ENCODE data around the gene IQGAP3. TPM values are rescaled to one million over a fixed set of nuclear protein-coding genes. Genes with fewer than 3 reads are reported as not detected.

Gene IQGAP3
- total and polyA plus RNA-seq, 12 donors = 0.07 to 3.8 (median 0.23) TPM

- Histone ChIP-seq H3K36me3 (peaks cover 5 to 100% (median 90%) of the 10 kb centered on the region in 9 donors), H3K4me3 (no peak overlapping the region), H3K4me1 (peaks cover 38 to 96% (median 84%) of the 10 kb centered on the region in 9 donors), H3K27me3 (no peaks in the 10 kb centered on the region), H3K27ac (peak overlapping the region; percentile 55 to 92 (median 75)), H3K9me3 (no peaks in the 10 kb centered on the region)
- intact Hi-C loops (cut with DNase I) = loop anchor here in 1 of 10 donors (2.0 kb wide), 1 partner anchor 22 kb away; no protein-coding TSS in a partner anchor
- 40 to 41% methylated on average over 8 of the region's 8 CpGs for WGBS, 2 donors
- TF ChIP-seq CTCF (IDR thresholded peaks at IDR 0.05) = no peak
- ATAC-seq (peak in 6 of 8 donors; percentile 7 to 45 (median 14)), DNase-seq (peak in 1 of 2 donors; percentile 44)
Measured at GRCh38 chr1:156476501-156477298, 95.7 kb downstream of the IQGAP3 start.

GRCh38 chr1:156475568-156476500 is 96.5 kb downstream of the IQGAP3 start:
- no peaks in the 10 kb centered on the region for H3K27me3 ChIP-seq
- peaks cover 32 to 96% (median 84%) of the 10 kb centered on the region in 9 donors for H3K4me1 ChIP-seq
- intact Hi-C loops (cut with DNase I) = loop anchor here in 1 of 10 donors (2.0 kb wide), 1 partner anchor 23 kb away; no protein-coding TSS in a partner anchor
- 47 to 55% methylated on average over 25 of the region's 25 CpGs for WGBS, 2 donors
- ATAC-seq = peak; percentile 55 to 82 (median 64)
- peak overlapping the region; percentile 64 to 92 (median 75) for H3K27ac ChIP-seq
- H3K9me3 ChIP-seq = no peaks in the 10 kb centered on the region
- peak; percentile 77 to 80 for DNase-seq
- peaks cover 0 to 100% (median 83%) of the 10 kb centered on the region in 9 donors for H3K36me3 ChIP-seq
- no peak overlapping the region for H3K4me3 ChIP-seq
- TF ChIP-seq CTCF (IDR thresholded peaks at IDR 0.05) = no peak

Other genes starting within 250 kb of the IQGAP3 start
- 100 to 1,000 TPM; 102 to 142 (median 127) TPM for gene CCT3, start 234.3 kb downstream of the IQGAP3 start, total RNA-seq
- gene CCT3, start 234.3 kb downstream of the IQGAP3 start, polyA plus RNA-seq = 100 to 1,000 TPM in 1 of 2 donors, 10 to 100 TPM in 1; 76.2 to 212 TPM
- under 1 TPM in 3 of 10 donors, not detected in 7; 0.64 to 0.79 (median 0.66) TPM for gene TSACC, start 234.0 kb downstream of the IQGAP3 start, total RNA-seq
- not detected for gene TSACC, start 234.0 kb downstream of the IQGAP3 start, polyA plus RNA-seq
- gene RHBG, start 203.4 kb downstream of the IQGAP3 start, total RNA-seq = not detected
- gene RHBG, start 203.4 kb downstream of the IQGAP3 start, polyA plus RNA-seq = not detected
- 100 to 1,000 TPM in 4 of 10 donors, 10 to 100 TPM in 6; 81.1 to 127 (median 96.5) TPM for gene MEF2D, start 71.8 kb downstream of the IQGAP3 start, total RNA-seq
- 10 to 100 TPM; 31.6 to 37.7 TPM for gene MEF2D, start 71.8 kb downstream of the IQGAP3 start, polyA plus RNA-seq
- under 1 TPM in 1 of 10 donors, not detected in 9; 0.21 TPM for gene TTC24, start 7.2 kb upstream of the IQGAP3 start, total RNA-seq
- gene TTC24, start 7.2 kb upstream of the IQGAP3 start, polyA plus RNA-seq = under 1 TPM in 1 of 2 donors, not detected in 1; 0.03 TPM
- 100 to 1,000 TPM in 9 of 10 donors, 10 to 100 TPM in 1; 93.1 to 134 (median 112) TPM for gene NAXE, start 19.2 kb upstream of the IQGAP3 start, total RNA-seq
- gene NAXE, start 19.2 kb upstream of the IQGAP3 start, polyA plus RNA-seq = 100 to 1,000 TPM in 1 of 2 donors, 10 to 100 TPM in 1; 59.8 to 103 TPM
- 10 to 100 TPM in 9 of 10 donors, 1 to 10 TPM in 1; 9.3 to 25.4 (median 13.3) TPM for gene GPATCH4, start 28.9 kb upstream of the IQGAP3 start, total RNA-seq
- gene GPATCH4, start 28.9 kb upstream of the IQGAP3 start, polyA plus RNA-seq = 10 to 100 TPM; 24.1 to 34.5 TPM
- gene HAPLN2, start 46.9 kb upstream of the IQGAP3 start, total RNA-seq = 1 to 10 TPM in 3 of 10 donors, under 1 TPM in 6, not detected in 1; 0.24 to 1.7 (median 0.77) TPM
- gene HAPLN2, start 46.9 kb upstream of the IQGAP3 start, polyA plus RNA-seq = 1 to 10 TPM; 3.0 to 6.3 TPM
- under 1 TPM in 6 of 10 donors, not detected in 4; 0.14 to 0.52 (median 0.24) TPM for gene BCAN, start 69.6 kb upstream of the IQGAP3 start, total RNA-seq
- under 1 TPM; 0.20 to 0.29 TPM for gene BCAN, start 69.6 kb upstream of the IQGAP3 start, polyA plus RNA-seq
- gene NES, start 104.8 kb upstream of the IQGAP3 start, total RNA-seq = 100 to 1,000 TPM in 9 of 10 donors, 10 to 100 TPM in 1; 84.6 to 389 (median 196) TPM
- gene NES, start 104.8 kb upstream of the IQGAP3 start, polyA plus RNA-seq = 100 to 1,000 TPM in 1 of 2 donors, 10 to 100 TPM in 1; 46.8 to 116 TPM
- gene CRABP2, start 133.0 kb upstream of the IQGAP3 start, total RNA-seq = 1 to 10 TPM in 4 of 10 donors, under 1 TPM in 5, not detected in 1; 0.25 to 2.7 (median 0.64) TPM
- 1 to 10 TPM; 1.5 to 1.8 TPM for gene CRABP2, start 133.0 kb upstream of the IQGAP3 start, polyA plus RNA-seq
- gene METTL25B, start 155.9 kb upstream of the IQGAP3 start, total RNA-seq = 10 to 100 TPM; 12.8 to 18.8 (median 15.2) TPM
- 10 to 100 TPM; 17.0 to 45.2 TPM for gene METTL25B, start 155.9 kb upstream of the IQGAP3 start, polyA plus RNA-seq
- gene ISG20L2, start 156.2 kb upstream of the IQGAP3 start, total RNA-seq = 10 to 100 TPM; 10.5 to 17.5 (median 15.2) TPM
- gene ISG20L2, start 156.2 kb upstream of the IQGAP3 start, polyA plus RNA-seq = 10 to 100 TPM in 1 of 2 donors, 1 to 10 TPM in 1; 5.7 to 11.3 TPM
- gene MRPL24, start 168.5 kb upstream of the IQGAP3 start, total RNA-seq = 100 to 1,000 TPM in 2 of 10 donors, 10 to 100 TPM in 8; 70.3 to 105 (median 86.7) TPM
- 100 to 1,000 TPM; 157 to 250 TPM for gene MRPL24, start 168.5 kb upstream of the IQGAP3 start, polyA plus RNA-seq
- gene HDGF, start 179.1 kb upstream of the IQGAP3 start, total RNA-seq = 100 to 1,000 TPM; 135 to 202 (median 148) TPM
- gene HDGF, start 179.1 kb upstream of the IQGAP3 start, polyA plus RNA-seq = 100 to 1,000 TPM in 1 of 2 donors, 10 to 100 TPM in 1; 69.8 to 126 TPM
- gene PRCC, start 195.0 kb upstream of the IQGAP3 start, total RNA-seq = 10 to 100 TPM; 32.1 to 56.9 (median 44.2) TPM
- 10 to 100 TPM; 40.6 to 53.4 TPM for gene PRCC, start 195.0 kb upstream of the IQGAP3 start, polyA plus RNA-seq
- 1 to 10 TPM in 3 of 10 donors, under 1 TPM in 6, not detected in 1; 0.50 to 4.4 (median 0.80) TPM for gene SH2D2A, start 244.3 kb upstream of the IQGAP3 start, total RNA-seq
- 1 to 10 TPM in 1 of 2 donors, under 1 TPM in 1; 0.96 to 1.0 TPM for gene SH2D2A, start 244.3 kb upstream of the IQGAP3 start, polyA plus RNA-seq